K562 (cell line): ENCODE results near the gene USP2. TPM values are rescaled to one million over a fixed set of nuclear protein-coding genes. Genes with fewer than 3 reads are reported as not detected.

Experiments
- BRF2 ChIP-seq: IDR thresholded peaks from 3 replicates; pipeline ENCODE4 v1.6.1; 2011; ENCODE audit warnings: borderline replicate concordance, mild to moderate bottlenecking; ENCODE audit not compliant: insufficient read length, insufficient read depth
- CREB3L1 ChIP-seq: fragments of 450-650 bp; IDR thresholded peaks from 2 replicates; pipeline ENCODE4 v1.6.1; 2014; ENCODE audit warnings: low read depth, mild to moderate bottlenecking, moderate library complexity, borderline replicate concordance
- DDX20 ChIP-seq: fragments of 450-650 bp; IDR thresholded peaks from 2 replicates; pipeline ENCODE4 v1.6.1; 2016; ENCODE audit warnings: missing genetic modification characterization, low read depth, mild to moderate bottlenecking, missing compliant biosample characterization, moderate library complexity
- E2F4 ChIP-seq: sonication (generic); formaldehyde crosslinking; IDR thresholded peaks from 2 replicates; pipeline ENCODE4 v1.8.0; 2022; ENCODE audit warnings: mild to moderate bottlenecking, low read depth, missing genetic modification reagents
- E2F5 ChIP-seq: sonication (generic); formaldehyde crosslinking; IDR thresholded peaks from 2 replicates; pipeline ENCODE4 v1.8.0; 2022; ENCODE audit warnings: mild to moderate bottlenecking, missing genetic modification reagents
- ELK1 ChIP-seq: sonication (generic); formaldehyde crosslinking; IDR thresholded peaks from 2 replicates; pipeline ENCODE4 v1.8.1; 2022; ENCODE audit warnings: missing genetic modification reagents
- MEIS2 ChIP-seq: fragments of 450-650 bp; IDR thresholded peaks from 2 replicates; pipeline ENCODE4 v1.6.1; 2014; ENCODE audit warnings: mild to moderate bottlenecking; ENCODE audit not compliant: partially characterized antibody
- NR0B1 ChIP-seq: fragments of 450-650 bp; IDR thresholded peaks from one replicate; pipeline ENCODE4 v1.6.1; 2018; ENCODE audit warnings: mild to moderate bottlenecking, moderate library complexity; ENCODE audit not compliant: partially characterized antibody
- NR3C1 ChIP-seq: sonication (generic); formaldehyde crosslinking; IDR thresholded peaks from 2 replicates; pipeline ENCODE4 v1.8.1; 2022; ENCODE audit warnings: missing genetic modification reagents
- RCOR1 ChIP-seq, 2 experiments: IDR thresholded peaks; 2 replicates each; pipeline ENCODE4 v1.6.1; 2012; ENCODE audit warnings: low read depth in 2 of 2, low read length in 2 of 2, borderline replicate concordance in 1 of 2, improper control_type of control experiment in 1 of 2
- SMC3 ChIP-seq: conservative IDR thresholded peaks from 2 replicates; pipeline ENCODE4 v1.6.1; 2011; ENCODE audit warnings: low read depth, low read length, improper control_type of control experiment; ENCODE audit not compliant: insufficient read depth
- ZBTB5 ChIP-seq: fragments of 450-650 bp; IDR thresholded peaks from 2 replicates; pipeline ENCODE4 v1.6.1; 2017; ENCODE audit warnings: antibody characterized with exemption
- ZNF445 ChIP-seq: fragments of 250-450 bp; sonication (Bioruptor Pico); IDR thresholded peaks from 2 replicates; pipeline ENCODE4 v1.4.0; 2020; ENCODE audit warnings: low read depth, mild to moderate bottlenecking, moderate library complexity
- polyA plus RNA-seq, 8 experiments: library from polyadenylated mRNA; depleted of rRNA in 4 of 8; stranded (reverse) in 5 of 8; unstranded in 3 of 8; fragments of >200 nt; fragmentation: Nextera tagmentation in 2 of 8; fragmentation: Illumina TruSeq in 1 of 8; extraction: Ambion mirVana in 2 of 8; extraction: Trizol in 1 of 8; gene quantifications; 2 replicates each; pipeline versions ENCODE4 v1.2.1 to v1.2.3, GENCODE V29; 2011 to 2014; ENCODE audit warnings: inconsistent platforms in 1 of 8, missing spikeins in 1 of 8
- total RNA-seq, 7 experiments: library from RNA; depleted of rRNA in 6 of 7; stranded (reverse); fragments of >200 nt in 6 of 7; fragmentation: Illumina TruSeq in 2 of 7; extraction: Trizol in 2 of 7; gene quantifications; 2 replicates each; pipeline versions ENCODE4 v1.2.1 to v1.2.3, GENCODE V29; 2011 to 2021; ENCODE audit warnings: low replicate concordance in 1 of 7

The USP2 gene
- total and polyA plus RNA-seq, 9 of the 15 experiments (the other 6 are each of a cell fraction or from before 2014, with no cell fraction given), result 2.8 to 16.9 (median 3.9) TPM

GRCh38 chr11:119374632-119375336 is 6.7 kb downstream of the USP2 start (continued):
- no peak for TF ChIP-seq SMC3
- peak; percentile 29 for TF ChIP-seq MEIS2
- TF ChIP-seq DDX20 (tag), result no peak
- TF ChIP-seq ZBTB5, result no peak
- TF ChIP-seq BRF2, result no peak
- no peak for TF ChIP-seq NR3C1 (CRISPR knock-in tag)
- no peak for TF ChIP-seq ELK1 (CRISPR knock-in tag)
- TF ChIP-seq NR0B1, result no peak
- TF ChIP-seq ZNF445 (CRISPR knock-in tag), result no peak
- no peak for TF ChIP-seq E2F5 (CRISPR knock-in tag)
- TF ChIP-seq RCOR1 (IDR thresholded peaks at IDR 0.05; ENCODE audit: borderline replicate concordance in 1 of 2, low read depth in 2 of 2, low read length in 2 of 2), result peak in 1 of 2 experiments; percentile 65; a peak in 2 of 4 replicates
- TF ChIP-seq CREB3L1, result no peak
- TF ChIP-seq E2F4, result no peak
